Loucy (cell line): ENCODE results near the gene WNK3.

Experiments used
- H2AFZ ChIP-seq: fragments of 200-600 bp; sonication (generic); 2 replicates; pipeline ENCODE4 v1.6.0; 2016; ENCODE audit warnings: antibody characterized with exemption, mild to moderate bottlenecking, low read length, moderate library complexity
- H3F3A ChIP-seq: fragments of 200-600 bp; 2 replicates; pipeline ENCODE4 v1.6.0; 2016; ENCODE audit warnings: antibody characterized with exemption, low read depth, mild to moderate bottlenecking
- H3K27me3 ChIP-seq: fragments of 200-600 bp; sonication (generic); 2 replicates; pipeline ENCODE4 v1.6.1; 2014; ENCODE audit warnings: low read length, mild to moderate bottlenecking; ENCODE audit not compliant: insufficient read depth, poor library complexity, severe bottlenecking
- H3K36me3 ChIP-seq: fragments of 200-600 bp; sonication (generic); 2 replicates; pipeline ENCODE4 v1.6.1; 2016; ENCODE audit warnings: low read length; ENCODE audit not compliant: insufficient read depth
- H3K4me1 ChIP-seq: fragments of 200-600 bp; sonication (generic); 2 replicates; pipeline ENCODE4 v1.5.1; 2014; ENCODE audit warnings: low read length, mild to moderate bottlenecking; ENCODE audit not compliant: insufficient read depth, poor library complexity, severe bottlenecking
- H3K4me2 ChIP-seq: fragments of 200-600 bp; sonication (generic); 2 replicates; pipeline ENCODE4 v1.6.0; 2014; ENCODE audit warnings: antibody characterized with exemption, low read length, low read depth, mild to moderate bottlenecking; ENCODE audit not compliant: poor library complexity, severe bottlenecking
- H3K4me3 ChIP-seq: fragments of 200-600 bp; sonication (generic); 2 replicates; pipeline ENCODE4 v1.5.1; 2014; ENCODE audit warnings: low read length, mild to moderate bottlenecking, mixed read lengths; ENCODE audit not compliant: poor library complexity, severe bottlenecking
- H3K79me2 ChIP-seq: fragments of 200-600 bp; sonication (generic); 2 replicates; pipeline ENCODE4 v1.6.1; 2014; ENCODE audit warnings: low read length; ENCODE audit not compliant: insufficient read depth
- H3K9ac ChIP-seq: fragments of 200-600 bp; sonication (generic); 2 replicates; pipeline ENCODE4 v1.6.0; 2014; ENCODE audit warnings: mild to moderate bottlenecking, low read depth, low read length, moderate library complexity; ENCODE audit not compliant: poor library complexity, severe bottlenecking
- H3K9me2 ChIP-seq: fragments of 200-600 bp; sonication (generic); replicated peaks from 2 replicates; pipeline ENCODE4 v1.6.1; 2016; ENCODE audit warnings: low read depth, low read length, mixed read lengths
- H3K9me3 ChIP-seq: fragments of 200-600 bp; sonication (generic); 2 replicates; pipeline ENCODE4 v1.6.1; 2014; ENCODE audit warnings: mild to moderate bottlenecking, antibody characterized with exemption, low read length, low read depth; ENCODE audit not compliant: insufficient read depth
- H4K20me1 ChIP-seq: fragments of 200-600 bp; sonication (generic); 2 replicates; pipeline ENCODE4 v1.6.0; 2014; ENCODE audit warnings: antibody characterized with exemption, low read length, mild to moderate bottlenecking; ENCODE audit not compliant: insufficient read depth, poor library complexity, severe bottlenecking
- EZH2phosphoT487 ChIP-seq: fragments of 200-600 bp; IDR thresholded peaks from 2 replicates; pipeline ENCODE4 v1.6.1; 2018; ENCODE audit warnings: antibody characterized with exemption, mild to moderate bottlenecking, moderate library complexity, borderline replicate concordance
- TF ChIP-seq, protein P1 (sequence below): fragments of 200-600 bp; sonication (generic); conservative IDR thresholded peaks from 2 replicates; pipeline ENCODE4 v1.5.1; 2014; ENCODE audit warnings: mild to moderate bottlenecking, antibody characterized with exemption, low read length

WNK3 gene

DNA sequence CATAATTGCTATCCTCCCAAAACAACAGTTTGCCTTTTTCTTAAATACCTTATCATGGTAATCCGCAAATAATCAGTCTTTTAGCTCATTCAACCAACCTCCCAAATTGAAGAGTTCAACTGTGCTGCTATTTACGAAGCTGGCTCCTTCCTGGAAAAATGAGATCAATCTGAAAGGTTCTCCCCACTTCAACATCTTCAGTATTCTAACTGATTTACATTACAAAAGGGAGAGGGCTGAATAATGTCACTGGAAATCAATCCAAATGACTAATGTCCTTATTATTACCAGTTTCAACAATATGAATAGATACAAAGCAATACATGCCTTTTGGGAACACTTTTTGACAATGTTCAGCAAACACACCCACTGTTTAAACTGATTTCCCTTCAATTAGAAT is 86.2 kb downstream of the WNK3 start:
- TF ChIP-seq, protein P1, sequence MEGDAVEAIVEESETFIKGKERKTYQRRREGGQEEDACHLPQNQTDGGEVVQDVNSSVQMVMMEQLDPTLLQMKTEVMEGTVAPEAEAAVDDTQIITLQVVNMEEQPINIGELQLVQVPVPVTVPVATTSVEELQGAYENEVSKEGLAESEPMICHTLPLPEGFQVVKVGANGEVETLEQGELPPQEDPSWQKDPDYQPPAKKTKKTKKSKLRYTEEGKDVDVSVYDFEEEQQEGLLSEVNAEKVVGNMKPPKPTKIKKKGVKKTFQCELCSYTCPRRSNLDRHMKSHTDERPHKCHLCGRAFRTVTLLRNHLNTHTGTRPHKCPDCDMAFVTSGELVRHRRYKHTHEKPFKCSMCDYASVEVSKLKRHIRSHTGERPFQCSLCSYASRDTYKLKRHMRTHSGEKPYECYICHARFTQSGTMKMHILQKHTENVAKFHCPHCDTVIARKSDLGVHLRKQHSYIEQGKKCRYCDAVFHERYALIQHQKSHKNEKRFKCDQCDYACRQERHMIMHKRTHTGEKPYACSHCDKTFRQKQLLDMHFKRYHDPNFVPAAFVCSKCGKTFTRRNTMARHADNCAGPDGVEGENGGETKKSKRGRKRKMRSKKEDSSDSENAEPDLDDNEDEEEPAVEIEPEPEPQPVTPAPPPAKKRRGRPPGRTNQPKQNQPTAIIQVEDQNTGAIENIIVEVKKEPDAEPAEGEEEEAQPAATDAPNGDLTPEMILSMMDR, result no peak
- no peak for TF ChIP-seq EZH2phosphoT487
- no peaks in the 10 kb centered on the region for H3F3A ChIP-seq
- no peak overlapping the region for H3K4me3 ChIP-seq
- no peaks in the 10 kb centered on the region for H3K9me2 ChIP-seq
- H4K20me1 ChIP-seq, result no peaks in the 10 kb centered on the region
- H3K79me2 ChIP-seq, result no peaks in the 10 kb centered on the region
- no peak overlapping the region for H3K4me2 ChIP-seq
- H3K4me1 ChIP-seq, result no peaks in the 10 kb centered on the region
- no peaks in the 10 kb centered on the region for H3K9me3 ChIP-seq
- H2AFZ ChIP-seq, result no peak overlapping the region
- no peaks in the 10 kb centered on the region for H3K27me3 ChIP-seq
- H3K9ac ChIP-seq, result no peak overlapping the region
- no peaks in the 10 kb centered on the region for H3K36me3 ChIP-seq

DNA sequence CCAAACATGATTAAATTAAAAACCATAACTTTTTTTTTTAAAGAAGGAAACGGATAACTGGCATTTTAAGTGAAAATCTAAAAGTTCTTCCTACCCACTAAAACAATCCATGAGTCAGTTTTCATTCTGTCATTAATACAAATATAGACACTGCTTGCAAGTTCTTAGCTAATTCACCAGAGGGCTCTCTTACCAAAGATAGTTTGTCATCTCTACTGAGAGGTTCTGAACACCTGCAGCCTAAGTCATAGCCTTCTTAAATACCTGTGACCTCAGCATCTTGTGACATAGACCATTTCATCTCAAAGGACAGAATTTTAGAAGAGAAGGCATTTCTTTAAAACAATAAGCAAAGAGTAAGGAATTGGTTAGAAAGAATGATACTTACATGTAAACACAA is 109.5 kb downstream of the WNK3 start:
- no peaks in the 10 kb centered on the region for H3K4me1 ChIP-seq
- H4K20me1 ChIP-seq, result no peaks in the 10 kb centered on the region
- no peak overlapping the region for H3K4me3 ChIP-seq
- no peak overlapping the region for H3K9ac ChIP-seq
- H3F3A ChIP-seq, result no peaks in the 10 kb centered on the region
- TF ChIP-seq, protein P1, result peak; percentile 54
- TF ChIP-seq EZH2phosphoT487, result no peak
- no peaks in the 10 kb centered on the region for H3K79me2 ChIP-seq
- H3K36me3 ChIP-seq, result no peaks in the 10 kb centered on the region
- H3K9me2 ChIP-seq, result no peaks in the 10 kb centered on the region
- no peak overlapping the region for H3K4me2 ChIP-seq
- H3K27me3 ChIP-seq, result no peaks in the 10 kb centered on the region
- H2AFZ ChIP-seq, result no peak overlapping the region
- H3K9me3 ChIP-seq, result no peaks in the 10 kb centered on the region

DNA sequence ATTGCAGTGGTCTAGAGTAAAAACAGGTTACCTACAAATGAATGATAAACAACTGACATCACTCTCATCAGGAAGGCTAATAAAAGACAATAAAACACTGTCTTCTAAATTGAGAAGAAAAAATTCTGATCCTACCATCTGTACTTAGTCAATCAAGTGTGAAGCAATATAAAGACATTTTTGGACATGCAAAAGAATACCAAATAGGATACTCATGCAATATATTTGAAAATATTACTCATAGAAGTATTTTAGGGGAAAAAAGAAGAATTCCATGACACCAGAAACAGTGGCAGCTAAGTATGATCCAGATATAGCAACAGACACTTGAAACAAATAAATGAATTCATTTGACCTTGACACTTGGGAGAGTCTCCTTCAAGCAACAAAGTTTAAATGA is 111.0 kb downstream of the WNK3 start:
- Histone ChIP-seq H2AFZ (no peak overlapping the region), H3K27me3 (no peaks in the 10 kb centered on the region), H3K79me2 (no peaks in the 10 kb centered on the region), H3K9me3 (no peaks in the 10 kb centered on the region), H3K4me3 (no peak overlapping the region), H3K4me2 (no peak overlapping the region), H3K4me1 (no peaks in the 10 kb centered on the region), H3F3A (no peaks in the 10 kb centered on the region), H3K9me2 (no peaks in the 10 kb centered on the region), H4K20me1 (no peaks in the 10 kb centered on the region), H3K9ac (no peak overlapping the region), H3K36me3 (no peaks in the 10 kb centered on the region)
- no peak for TF ChIP-seq EZH2phosphoT487
- TF ChIP-seq, protein P1, result no peak
